BE2C (cell line): ENCODE measurements around the gene RXRG.

Source experiments
- DNase-seq: peaks from one replicate; pipeline ENCODE4 v3.0.0-alpha.2; 2020
- H3K27me3 ChIP-seq: fragments of 250-450 bp; sonication (Bioruptor Pico); 2 replicates; pipeline ENCODE4 v1.5.1; 2020; ENCODE audit warnings: mild to moderate bottlenecking
- H3K36me3 ChIP-seq: fragments of 250-450 bp; sonication (Bioruptor Pico); 2 replicates; pipeline ENCODE4 v1.5.1; 2020; ENCODE audit warnings: mild to moderate bottlenecking
- H3K4me1 ChIP-seq: fragments of 250-450 bp; sonication (Bioruptor Pico); 2 replicates; pipeline ENCODE4 v1.5.1; 2020
- H3K4me3 ChIP-seq: 2 replicates; pipeline ENCODE4 v1.5.1; 2011; ENCODE audit warnings: low read depth, low read length
- H3K9me3 ChIP-seq: fragments of 250-450 bp; sonication (Bioruptor Pico); 2 replicates; pipeline ENCODE4 v1.5.1; 2020
- CTCF ChIP-seq: IDR thresholded peaks from 2 replicates; pipeline ENCODE4 v1.5.1; 2012; ENCODE audit warnings: mild to moderate bottlenecking, low read depth, low read length

The RXRG gene

DNA sequence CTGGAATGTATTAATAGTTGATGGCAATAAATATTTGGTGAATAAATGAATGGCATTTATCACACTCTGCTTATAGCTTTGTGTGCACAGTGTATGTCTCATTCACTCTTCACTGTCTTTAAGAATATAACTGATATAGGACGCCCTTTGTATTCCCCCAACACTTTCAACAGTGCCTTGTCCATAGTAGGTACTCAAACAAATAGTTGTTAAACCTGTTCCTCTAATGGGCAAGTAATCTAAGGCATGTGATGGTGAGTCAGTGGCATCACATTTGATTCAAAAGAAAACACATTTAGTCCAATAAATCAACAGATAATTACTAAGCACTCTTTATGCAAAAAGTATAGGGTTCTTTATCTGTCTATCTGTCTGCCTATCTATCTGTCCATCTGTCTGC, 11.2 kb upstream of the RXRG start:
- DNase-seq, result no peak
- H3K4me1 ChIP-seq, result no peaks in the 10 kb centered on the region
- no peak overlapping the region for H3K4me3 ChIP-seq
- no peak for TF ChIP-seq CTCF
- H3K9me3 ChIP-seq, result no peaks in the 10 kb centered on the region
- no peaks in the 10 kb centered on the region for H3K36me3 ChIP-seq
- no peaks in the 10 kb centered on the region for H3K27me3 ChIP-seq

DNA sequence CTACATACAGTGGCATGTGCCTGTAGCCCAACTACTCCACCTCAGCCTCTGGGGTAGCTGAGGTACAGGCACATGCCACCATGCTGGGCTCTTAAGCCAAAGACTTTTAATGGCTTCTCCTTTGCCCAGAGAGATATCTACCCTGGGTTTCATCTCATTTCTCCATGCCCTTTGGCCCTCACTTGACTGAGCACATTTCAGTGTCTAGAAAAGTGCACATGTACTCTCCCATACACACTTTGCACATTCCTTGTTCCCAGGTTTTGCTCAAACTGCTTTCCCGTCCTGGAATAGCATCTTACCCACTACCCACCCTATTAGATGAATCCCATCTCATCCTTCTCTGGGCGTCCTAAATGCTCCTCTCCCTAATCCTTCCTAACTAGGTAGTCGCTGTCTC, 10.2 kb upstream of the RXRG start:
- H3K9me3 ChIP-seq, result no peaks in the 10 kb centered on the region
- DNase-seq, result no peak
- H3K4me3 ChIP-seq, result no peak overlapping the region
- no peaks in the 10 kb centered on the region for H3K27me3 ChIP-seq
- H3K4me1 ChIP-seq, result no peaks in the 10 kb centered on the region
- H3K36me3 ChIP-seq, result no peaks in the 10 kb centered on the region
- no peak for TF ChIP-seq CTCF

DNA sequence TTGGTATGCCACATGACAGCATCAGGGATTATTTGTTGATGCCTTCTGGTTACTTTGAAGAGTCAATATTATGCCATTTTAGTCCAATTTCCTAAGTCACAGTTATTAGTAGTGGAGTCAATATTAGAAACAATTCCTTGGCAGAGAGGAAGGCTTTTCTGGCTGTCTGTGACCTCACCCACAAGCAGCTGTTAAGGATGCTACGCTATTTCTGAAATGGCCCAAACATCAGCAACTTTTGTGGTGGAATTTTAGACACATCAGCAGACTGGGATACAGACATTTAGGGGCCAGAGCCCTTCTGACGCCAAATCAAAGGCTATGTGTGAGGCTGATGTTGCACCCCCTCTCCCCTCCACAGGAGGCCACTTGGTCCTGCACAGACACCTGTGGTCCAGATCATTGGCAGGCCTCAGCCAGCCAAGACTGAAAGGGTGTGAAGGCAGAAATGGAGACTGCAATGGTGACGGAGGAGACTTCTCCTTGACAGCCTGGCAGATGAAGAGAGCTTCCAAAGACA, 9.2 kb upstream of the RXRG start:
- no peaks in the 10 kb centered on the region for H3K27me3 ChIP-seq
- H3K4me3 ChIP-seq, result no peak overlapping the region
- no peaks in the 10 kb centered on the region for H3K4me1 ChIP-seq
- no peaks in the 10 kb centered on the region for H3K9me3 ChIP-seq
- DNase-seq, result no peak
- H3K36me3 ChIP-seq, result no peaks in the 10 kb centered on the region
- no peak for TF ChIP-seq CTCF

DNA sequence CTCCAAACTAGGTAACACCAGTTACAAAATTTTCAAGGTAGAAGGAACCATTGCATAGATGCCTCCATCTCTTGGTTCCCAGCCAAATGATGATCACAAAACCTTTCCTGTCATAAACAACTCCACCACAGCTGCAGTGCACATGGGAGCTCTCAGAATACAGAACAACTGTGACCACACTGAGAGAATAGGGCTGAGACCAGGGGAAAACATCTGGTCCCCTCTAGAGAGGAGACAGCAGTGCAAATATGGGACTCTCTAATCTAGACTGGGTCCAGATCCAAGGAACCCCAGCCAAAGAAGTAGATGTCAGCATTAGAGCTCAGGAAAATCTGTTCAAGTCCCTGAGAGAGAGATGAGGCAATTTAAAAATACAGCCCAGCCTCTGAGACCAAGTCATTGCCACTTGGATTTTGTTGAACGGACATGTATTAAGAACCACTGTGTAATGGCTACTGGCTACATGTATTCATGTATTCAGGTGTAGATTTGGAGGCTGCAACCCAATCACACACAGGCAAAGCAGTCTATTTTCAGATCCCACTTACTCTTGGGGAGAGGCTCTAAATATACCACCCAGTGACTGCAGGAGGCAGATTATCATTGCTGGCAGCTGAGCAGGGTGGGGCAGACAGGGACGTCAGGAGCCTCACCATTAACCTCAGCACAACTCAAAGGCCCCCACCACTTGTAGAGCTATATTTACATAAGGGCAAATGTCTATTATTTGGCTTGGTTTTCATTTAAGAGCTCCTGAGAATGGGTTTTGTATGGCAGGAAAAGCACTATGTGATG, 7.6 kb upstream of the RXRG start:
- Histone ChIP-seq H3K36me3 (no peaks in the 10 kb centered on the region), H3K4me1 (no peaks in the 10 kb centered on the region), H3K9me3 (no peaks in the 10 kb centered on the region), H3K4me3 (no peak overlapping the region), H3K27me3 (no peaks in the 10 kb centered on the region)
- TF ChIP-seq CTCF, result no peak
- no peak for DNase-seq

DNA sequence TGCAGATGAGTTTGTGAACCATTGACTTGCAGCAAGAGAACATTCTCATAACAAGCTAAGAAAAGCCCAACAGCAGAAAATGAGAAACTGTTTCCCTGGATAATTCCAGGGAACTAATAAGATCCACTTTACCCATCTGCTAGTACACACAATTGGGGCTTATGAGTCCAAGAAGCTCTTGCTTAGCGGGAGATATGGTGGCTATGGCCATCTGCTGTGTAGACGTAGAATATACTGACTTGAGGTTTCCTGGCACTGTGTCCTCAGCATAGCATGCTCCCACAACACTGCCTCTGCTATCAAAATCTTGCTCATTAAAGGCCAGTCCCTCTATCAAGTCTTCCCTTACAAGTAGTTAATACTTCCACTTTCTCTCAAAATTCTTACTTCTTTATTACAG, 6.8 kb upstream of the RXRG start:
- H3K36me3 ChIP-seq, result no peaks in the 10 kb centered on the region
- H3K4me3 ChIP-seq, result no peak overlapping the region
- peaks cover 3% of the 10 kb centered on the region for H3K27me3 ChIP-seq
- no peak for TF ChIP-seq CTCF
- no peak for DNase-seq
- H3K4me1 ChIP-seq, result no peaks in the 10 kb centered on the region
- H3K9me3 ChIP-seq, result no peaks in the 10 kb centered on the region

GRCh38 chr1:165449131-165449530, 4.2 kb upstream of the RXRG start:
- Histone ChIP-seq H3K9me3 (no peaks in the 10 kb centered on the region), H3K4me1 (no peaks in the 10 kb centered on the region), H3K4me3 (no peak overlapping the region), H3K36me3 (no peaks in the 10 kb centered on the region), H3K27me3 (peaks cover 27% of the 10 kb centered on the region)
- no peak for DNase-seq
- no peak for TF ChIP-seq CTCF
